Stomach (tissue), 9 donors: ENCODE data around the gene UBLCP1. TPM values are rescaled to one million over a fixed set of nuclear protein-coding genes. Genes with fewer than 3 reads are reported as not detected.
"Not testable (repeated sequence)": the region's sequence is repeated elsewhere in the genome, so short reads cannot be mapped to it uniquely, and the experiment has no call there.

ENCODE experiments used
- DNase-seq, 2 donors: peaks; one replicate each; pipeline versions ENCODE4 v3.0.0 to v3.0.0-alpha.2; 2013 to 2019
- H3K27ac ChIP-seq, 5 donors: fragments of 200-600 bp in 4 of 5; sonication (generic) in 4 of 5; one replicate each; pipeline ENCODE4 v1.5.1; 2013 to 2019; ENCODE audit warnings: mild to moderate bottlenecking in 1 of 5, moderate library complexity in 1 of 5
- H3K27me3 ChIP-seq, 3 donors: fragments of 200-600 bp; sonication (generic); one replicate each; pipeline ENCODE4 v1.5.1; 2017 to 2019; ENCODE audit warnings: mixed run types in 1 of 3
- H3K36me3 ChIP-seq, 4 donors: fragments of 200-600 bp; sonication (generic); 1 replicate in 3 of 4; 2 replicates in 1 of 4; pipeline ENCODE4 v1.5.1; 2016 to 2019
- H3K4me1 ChIP-seq, 4 donors: fragments of 200-600 bp; sonication (generic); one replicate each; pipeline ENCODE4 v1.5.1; 2016 to 2019
- H3K4me3 ChIP-seq, 4 donors: fragments of 200-600 bp; sonication (generic) in 3 of 4; one replicate each; pipeline ENCODE4 v1.5.1; 2016 to 2019; ENCODE audit warnings: mild to moderate bottlenecking in 1 of 4
- H3K9me3 ChIP-seq, 4 donors: fragments of 200-600 bp; sonication (generic); one replicate each; pipeline ENCODE4 v1.5.1; 2016 to 2019
- CTCF ChIP-seq, 7 experiments: fragments of 450-650 bp in 4 of 7; fragments of 200-600 bp in 3 of 7; sonication (generic) in 3 of 7; IDR thresholded peaks; one replicate each; pipeline ENCODE4 v1.5.1; 2016 to 2019; ENCODE audit warnings: antibody characterized with exemption in 7 of 7, control low read depth in 2 of 7, mild to moderate bottlenecking in 1 of 7
- EP300 ChIP-seq: sonication (generic); formaldehyde crosslinking; IDR thresholded peaks from one replicate; pipeline ENCODE4 v1.6.1; 2017; ENCODE audit warnings: antibody characterized with exemption
- POLR2A ChIP-seq, 4 donors: fragments of 450-650 bp; IDR thresholded peaks; one replicate each; pipeline ENCODE4 v1.6.1; 2016; ENCODE audit warnings: antibody characterized with exemption in 4 of 4, control low read depth in 2 of 4, mild to moderate bottlenecking in 1 of 4, moderate library complexity in 1 of 4
- POLR2AphosphoS5 ChIP-seq, 3 donors: sonication (generic); formaldehyde crosslinking; IDR thresholded peaks; one replicate each; pipeline ENCODE4 v1.6.1; 2016; ENCODE audit warnings: antibody characterized with exemption in 3 of 3
- WGBS, 5 donors: extraction: QIAGEN DNeasy Blood & Tissue Kit in 3 of 5; methylation state at CpG; one replicate each; pipeline versions ENCODE4 v1.1.5 to v1.1.7; 2013 to 2018; 5-methylcytosine and 5-hydroxymethylcytosine counted together
- intact Hi-C: fragments of 100-400 bp; cut with DNase I; formaldehyde crosslinking; loops from one replicate; pipeline ENCODE4 v1.15.1; 2023; ENCODE audit warnings: low total_unique reads
- polyA plus RNA-seq, 3 donors: library from polyadenylated mRNA; stranded (reverse); fragments of 200-250 nt; gene quantifications; one replicate each; pipeline ENCODE4 v1.2.3, GENCODE V29; 2013
- total RNA-seq, 5 donors: library from RNA; depleted of rRNA; stranded (reverse); fragments of >200 nt; gene quantifications; one replicate each; pipeline versions ENCODE4 v1.1.0 to v1.2.3, GENCODE V29; 2014 to 2016
- donor health status: healthy with polysubstance abuse.
- donor health status: Bipolar disorder and iron deficiency.
- donor health status: healthy.

Gene UBLCP1
- total and polyA plus RNA-seq, 8 donors, result 1.2 to 24.4 (median 16.7) TPM

GRCh38 chr5:159249158-159249557 lies 13.9 kb upstream of the UBLCP1 start:
- Histone ChIP-seq H3K4me3 (no peak overlapping the region), H3K36me3 (no peaks in the 10 kb centered on the region), H3K4me1 (no peaks in the 10 kb centered on the region), H3K27me3 (peaks cover 0 to 26% (median 0%) of the 10 kb centered on the region in 3 donors), H3K27ac (no peak overlapping the region), H3K9me3 (no peaks in the 10 kb centered on the region)
- no peak for TF ChIP-seq POLR2AphosphoS5 (IDR thresholded peaks at IDR 0.05)
- intact Hi-C loops, result no loop called here
- DNase-seq, result no peak
- 49 to 62% (median 58%) methylated on average over 2 of the region's 2 CpGs for WGBS, 5 donors

- H3K36me3 ChIP-seq, result no peaks in the 10 kb centered on the region
- no peak for TF ChIP-seq POLR2A (IDR thresholded peaks at IDR 0.05)
- TF ChIP-seq CTCF (IDR thresholded peaks at IDR 0.05), result no peak
- TF ChIP-seq POLR2AphosphoS5 (IDR thresholded peaks at IDR 0.05), result no peak
- no peak for TF ChIP-seq EP300
- H3K4me3 ChIP-seq, result no peak overlapping the region
- intact Hi-C loops, result no loop called here
- H3K27ac ChIP-seq, result no peak overlapping the region
- no peaks in the 10 kb centered on the region for H3K4me1 ChIP-seq
- no peak for DNase-seq
- peaks cover 0 to 25% (median 0%) of the 10 kb centered on the region in 3 donors for H3K27me3 ChIP-seq
- WGBS, 5 donors, result 0 to 95% (median 56%) methylated on average over 1 of the region's 1 CpG
- H3K9me3 ChIP-seq, result no peaks in the 10 kb centered on the region
Observed at GRCh38 chr5:159252195-159252594, 10.9 kb upstream of the UBLCP1 start.

- H3K9me3 ChIP-seq, result no peaks in the 10 kb centered on the region
- intact Hi-C loops, result no loop called here
- no peak for DNase-seq
- no peak for TF ChIP-seq POLR2A (IDR thresholded peaks at IDR 0.05)
- H3K27me3 ChIP-seq, result peaks cover 0 to 12% (median 0%) of the 10 kb centered on the region in 3 donors
- no peak overlapping the region for H3K4me3 ChIP-seq
- H3K4me1 ChIP-seq, result peaks cover 0 to under 1% (median 0%) of the 10 kb centered on the region in 4 donors
- H3K27ac ChIP-seq, result no peak overlapping the region
- no peaks in the 10 kb centered on the region for H3K36me3 ChIP-seq
Observed at GRCh38 chr5:159257007-159257406, 6.1 kb upstream of the UBLCP1 start.

- Histone ChIP-seq H3K27ac (no peak overlapping the region), H3K4me1 (peaks cover 0 to 7% (median 5%) of the 10 kb centered on the region in 4 donors), H3K9me3 (no peaks in the 10 kb centered on the region), H3K27me3 (peaks cover 0 to 12% (median 0%) of the 10 kb centered on the region in 3 donors), H3K4me3 (no peak overlapping the region), H3K36me3 (no peaks in the 10 kb centered on the region)
- intact Hi-C loops, result no loop called here
- DNase-seq, result no peak
- 71 to 79% (median 74%) methylated on average over 6 of the region's 6 CpGs for WGBS, 5 donors
- TF ChIP-seq EP300, result no peak
- peak in 1 of 7 experiments; percentile 24 for TF ChIP-seq CTCF (IDR thresholded peaks at IDR 0.05)
Observed at GRCh38 chr5:159257629-159258283, 5.3 kb upstream of the UBLCP1 start.

- Histone ChIP-seq H3K4me1 (peaks cover 0 to 7% (median 5%) of the 10 kb centered on the region in 4 donors), H3K36me3 (no peaks in the 10 kb centered on the region), H3K4me3 (no peak overlapping the region), H3K27ac (no peak overlapping the region), H3K27me3 (peaks cover 0 to 12% (median 0%) of the 10 kb centered on the region in 3 donors), H3K9me3 (no peaks in the 10 kb centered on the region)
- no peak for DNase-seq
- intact Hi-C loops, result no loop called here
- TF ChIP-seq POLR2AphosphoS5 (IDR thresholded peaks at IDR 0.05), result no peak
- no peak for TF ChIP-seq EP300
- TF ChIP-seq POLR2A (IDR thresholded peaks at IDR 0.05), result no peak
- TF ChIP-seq CTCF (IDR thresholded peaks at IDR 0.05), result no peak
- WGBS, 5 donors, result 85 to 91% (median 88%) methylated on average over 2 of the region's 2 CpGs
Observed at GRCh38 chr5:159258361-159258760, 4.7 kb upstream of the UBLCP1 start.

- not testable (repeated sequence) for H3K4me3 ChIP-seq, H3K27ac ChIP-seq, H3K9me3 ChIP-seq, H3K36me3 ChIP-seq, DNase-seq, H3K27me3 ChIP-seq
- H3K4me1 ChIP-seq, result peaks cover 10 to 22% (median 21%) of the 10 kb centered on the region in 4 donors
- 57 to 73% (median 66%) methylated on average over 4 of the region's 4 CpGs for WGBS, 5 donors
- intact Hi-C loops, result loop anchor here (10.0 kb wide), 1 partner anchor 105 kb away; no protein-coding TSS in a partner anchor
Observed at GRCh38 chr5:159260212-159260611, 2.9 kb upstream of the UBLCP1 start.
